CD4-positive, alpha-beta memory T cell (primary cell): ENCODE data around the gene KLHL22. TPM values are rescaled to one million over a fixed set of nuclear protein-coding genes. Genes with fewer than 3 reads are reported as not detected.

Experiments used
- CTCF ChIA-PET: fragments of 350-600 bp; sonication (Branson Sonifier 250); formaldehyde crosslinking; loops from one replicate; lab custom pipeline; 2021; ENCODE audit warnings: inconsistent platforms; ENCODE audit not compliant: partially characterized antibody; lab: Charles Lee
- POLR2A ChIA-PET: fragments of 350-600 bp; sonication (Branson Sonifier 250); formaldehyde crosslinking; loops from one replicate; lab custom pipeline; 2021; ENCODE audit not compliant: partially characterized antibody; lab: Charles Lee
- DNase-seq, 5 donors: peaks; one replicate each; pipeline versions ENCODE4 v3.0.0 to v3.0.0-alpha.2; 2020 to 2022; ENCODE audit warnings: mixed read lengths in 1 of 5
- H3K27ac ChIP-seq: one replicate; pipeline ENCODE4 v1.7.0; 2013; ENCODE audit warnings: low read depth, low read length
- H3K27me3 ChIP-seq: 2 replicates; pipeline ENCODE4 v1.7.0; 2013; ENCODE audit warnings: mild to moderate bottlenecking, low read length, moderate library complexity; ENCODE audit not compliant: insufficient read depth
- H3K36me3 ChIP-seq: 2 replicates; pipeline ENCODE4 v1.7.0; 2013; ENCODE audit warnings: mild to moderate bottlenecking, low read length, moderate library complexity; ENCODE audit not compliant: insufficient read depth
- H3K4me1 ChIP-seq: 2 replicates; pipeline ENCODE4 v1.7.0; 2013; ENCODE audit warnings: mild to moderate bottlenecking, low read length, moderate library complexity; ENCODE audit not compliant: insufficient read depth
- H3K4me3 ChIP-seq, 2 donors: one replicate each; pipeline ENCODE4 v1.7.0; 2013; ENCODE audit warnings: low read length in 2 of 2, mild to moderate bottlenecking in 1 of 2
- H3K9me3 ChIP-seq, 2 donors: one replicate each; pipeline ENCODE4 v1.7.0; 2013; ENCODE audit warnings: low read length in 2 of 2, control low read depth in 1 of 2; ENCODE audit not compliant: control insufficient read depth in 1 of 2
- H3K27ac Mint-ChIP-seq, 7 donors: one replicate each; pipeline ENCODE4 v1.8.0; 2020 to 2021; ENCODE audit warnings: mixed read lengths in 7 of 7, mild to moderate bottlenecking in 6 of 7, inconsistent platforms in 3 of 7, moderate library complexity in 3 of 7
- H3K27me3 Mint-ChIP-seq, 2 donors: one replicate each; pipeline ENCODE4 v1.8.0; 2020 to 2021; ENCODE audit warnings: mixed read lengths in 2 of 2
- H3K36me3 Mint-ChIP-seq, 2 donors: one replicate each; pipeline ENCODE4 v1.8.0; 2020 to 2021; ENCODE audit warnings: mixed read lengths in 2 of 2, inconsistent platforms in 1 of 2, mild to moderate bottlenecking in 1 of 2
- H3K4me1 Mint-ChIP-seq, 4 donors: one replicate each; pipeline ENCODE4 v1.8.0; 2020 to 2021; ENCODE audit warnings: mixed read lengths in 4 of 4, mild to moderate bottlenecking in 1 of 4
- H3K4me3 Mint-ChIP-seq, 8 donors: one replicate each; pipeline ENCODE4 v1.8.0; 2020 to 2021; ENCODE audit warnings: mixed read lengths in 8 of 8, mild to moderate bottlenecking in 7 of 8, moderate library complexity in 6 of 8, inconsistent platforms in 3 of 8
- H3K9me3 Mint-ChIP-seq, 8 donors: one replicate each; pipeline ENCODE4 v1.8.0; 2020 to 2021; ENCODE audit warnings: mixed read lengths in 8 of 8, mild to moderate bottlenecking in 5 of 8, inconsistent platforms in 3 of 8, moderate library complexity in 1 of 8
- intact Hi-C: fragments of 100-400 bp; cut with micrococcal nuclease; formaldehyde crosslinking; loops from one replicate; pipeline ENCODE4 v1.15.1; 2023
- polyA plus RNA-seq, 2 donors: library from polyadenylated mRNA; unstranded; fragments of 300-500 nt; fragmentation: Illumina TruSeq; gene quantifications; one replicate each; pipeline ENCODE4 v1.2.3, GENCODE V29; 2021
- total RNA-seq, 2 experiments: library from RNA; stranded (reverse); gene quantifications; one replicate each; pipeline ENCODE4 v1.2.3, GENCODE V29; 2021

KLHL22 gene
- total and polyA plus RNA-seq, 4 experiments from 2014 or later, result 19.4 to 63.1 (median 42.0) TPM

- ChIA-PET CTCF (interaction anchor here (1.0 to 1.2 kb wide), 4 partner anchors 14 to 119 kb away, joined by 3 to 5 read pairs (median 4); no protein-coding TSS in a partner anchor), POLR2A (interaction anchor here (0.8 to 1.6 kb wide), 4 partner anchors 12 to 29 kb away, joined by 3 to 7 read pairs (median 4); no protein-coding TSS in a partner anchor)
- H3K9me3 Mint-ChIP-seq, result no peaks in the 10 kb centered on the region
- Histone ChIP-seq H3K27me3 (no peaks in the 10 kb centered on the region), H3K9me3 (no peaks in the 10 kb centered on the region), H3K4me1 (peaks cover 24% of the 10 kb centered on the region), H3K4me3 (no peak overlapping the region), H3K36me3 (peaks cover 28% of the 10 kb centered on the region), H3K27ac (no peak overlapping the region)
- intact Hi-C loops, result no loop called here
- H3K4me1 Mint-ChIP-seq, result peaks cover 33 to 50% (median 38%) of the 10 kb centered on the region in 4 donors
- no peak for DNase-seq
- H3K36me3 Mint-ChIP-seq, result peaks cover 32 to 58% of the 10 kb centered on the region in 2 donors
- H3K27me3 Mint-ChIP-seq, result no peaks in the 10 kb centered on the region
- peak overlapping the region in 3 of 7 donors; percentile 53 to 86 (median 68) for H3K27ac Mint-ChIP-seq
- no peak overlapping the region for H3K4me3 Mint-ChIP-seq
Observed at GRCh38 chr22:20537325-20537756, 41.7 kb upstream of the KLHL22 start.

DNA sequence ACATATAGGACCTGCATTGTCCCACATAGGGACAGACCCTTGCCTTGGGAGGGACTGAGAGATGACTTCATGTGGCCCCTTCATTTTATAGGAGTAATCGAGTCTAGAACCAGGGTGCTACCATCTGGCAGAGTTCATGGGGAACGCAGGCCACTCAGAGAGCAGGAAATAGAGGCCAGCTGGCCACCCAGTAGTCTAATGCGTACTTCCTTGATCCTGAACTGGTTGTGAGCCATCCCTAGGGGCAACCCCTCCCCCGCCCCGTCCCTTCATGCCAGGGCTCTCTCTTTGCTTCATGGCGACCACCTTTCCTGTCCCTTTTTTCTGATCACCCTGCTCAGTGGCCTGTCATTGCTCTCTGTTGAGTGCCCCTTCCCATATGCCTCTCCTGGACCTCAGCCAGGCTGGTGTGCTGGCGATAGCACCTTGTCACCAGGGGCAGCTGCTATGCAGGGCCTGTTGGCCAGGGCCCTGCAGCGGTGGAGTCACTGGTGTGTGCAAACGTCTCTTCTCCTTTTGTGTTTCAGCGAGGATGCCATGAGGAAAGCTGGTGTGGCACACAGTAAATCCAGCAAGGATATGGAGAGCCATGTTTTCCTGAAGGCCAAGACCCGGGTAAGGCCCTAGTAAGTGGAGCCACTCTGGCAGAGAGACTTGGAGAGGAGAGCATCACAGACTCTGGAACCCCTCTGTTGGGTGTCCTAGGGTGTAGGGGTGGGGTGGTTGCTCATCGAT is 41.2 kb upstream of the KLHL22 start:
- peaks cover 30% of the 10 kb centered on the region for H3K4me1 ChIP-seq
- H3K4me3 ChIP-seq, result no peak overlapping the region
- ChIA-PET CTCF (interaction anchor here (1.0 kb wide), 1 partner anchor 28 kb away, joined by 3 read pairs; no protein-coding TSS in a partner anchor), POLR2A (interaction anchor here (1.5 kb wide), 1 partner anchor 13 kb away, joined by 4 read pairs; no protein-coding TSS in a partner anchor)
- no peak for DNase-seq
- H3K4me3 Mint-ChIP-seq, result peak overlapping the region in 1 of 8 donors; percentile 25
- H3K36me3 Mint-ChIP-seq, result peaks cover 32 to 59% of the 10 kb centered on the region in 2 donors
- H3K27ac ChIP-seq, result no peak overlapping the region
- H3K27ac Mint-ChIP-seq, result peak overlapping the region in 6 of 7 donors; percentile 29 to 79 (median 70)
- H3K9me3 ChIP-seq, result no peaks in the 10 kb centered on the region
- H3K9me3 Mint-ChIP-seq, result no peaks in the 10 kb centered on the region
- peaks cover 38 to 56% (median 41%) of the 10 kb centered on the region in 4 donors for H3K4me1 Mint-ChIP-seq
- peaks cover 33% of the 10 kb centered on the region for H3K36me3 ChIP-seq
- intact Hi-C loops, result no loop called here
- H3K27me3 ChIP-seq, result no peaks in the 10 kb centered on the region
- no peaks in the 10 kb centered on the region for H3K27me3 Mint-ChIP-seq

GRCh38 chr22:20533879-20534265 is 38.3 kb upstream of the KLHL22 start:
- peaks cover 30 to 55% of the 10 kb centered on the region in 2 donors for H3K36me3 Mint-ChIP-seq
- H3K4me1 Mint-ChIP-seq, result peaks cover 45 to 72% (median 52%) of the 10 kb centered on the region in 4 donors
- no peaks in the 10 kb centered on the region for H3K27me3 ChIP-seq
- ChIA-PET CTCF (interaction anchor here (1.0 to 1.8 kb wide), 3 partner anchors 16 to 37 kb away, joined by 4 to 9 read pairs (median 7); no protein-coding TSS in a partner anchor), POLR2A (interaction anchor here (1.3 to 2.1 kb wide), 4 partner anchors 10 to 34 kb away, joined by 3 to 14 read pairs (median 5); partner anchors contain the start of gene MED15)
- no peak for DNase-seq
- intact Hi-C loops, result no loop called here
- H3K27me3 Mint-ChIP-seq, result no peaks in the 10 kb centered on the region
- peak overlapping the region in 6 of 7 donors; percentile 58 to 94 (median 82) for H3K27ac Mint-ChIP-seq
- peaks cover 49% of the 10 kb centered on the region for H3K36me3 ChIP-seq
- H3K4me3 ChIP-seq, result no peak overlapping the region
- H3K9me3 ChIP-seq, result no peaks in the 10 kb centered on the region
- H3K4me3 Mint-ChIP-seq, result peak overlapping the region in 5 of 8 donors; percentile 17 to 53 (median 49)
- peaks cover 50% of the 10 kb centered on the region for H3K4me1 ChIP-seq
- H3K27ac ChIP-seq, result no peak overlapping the region
- no peaks in the 10 kb centered on the region for H3K9me3 Mint-ChIP-seq

DNA sequence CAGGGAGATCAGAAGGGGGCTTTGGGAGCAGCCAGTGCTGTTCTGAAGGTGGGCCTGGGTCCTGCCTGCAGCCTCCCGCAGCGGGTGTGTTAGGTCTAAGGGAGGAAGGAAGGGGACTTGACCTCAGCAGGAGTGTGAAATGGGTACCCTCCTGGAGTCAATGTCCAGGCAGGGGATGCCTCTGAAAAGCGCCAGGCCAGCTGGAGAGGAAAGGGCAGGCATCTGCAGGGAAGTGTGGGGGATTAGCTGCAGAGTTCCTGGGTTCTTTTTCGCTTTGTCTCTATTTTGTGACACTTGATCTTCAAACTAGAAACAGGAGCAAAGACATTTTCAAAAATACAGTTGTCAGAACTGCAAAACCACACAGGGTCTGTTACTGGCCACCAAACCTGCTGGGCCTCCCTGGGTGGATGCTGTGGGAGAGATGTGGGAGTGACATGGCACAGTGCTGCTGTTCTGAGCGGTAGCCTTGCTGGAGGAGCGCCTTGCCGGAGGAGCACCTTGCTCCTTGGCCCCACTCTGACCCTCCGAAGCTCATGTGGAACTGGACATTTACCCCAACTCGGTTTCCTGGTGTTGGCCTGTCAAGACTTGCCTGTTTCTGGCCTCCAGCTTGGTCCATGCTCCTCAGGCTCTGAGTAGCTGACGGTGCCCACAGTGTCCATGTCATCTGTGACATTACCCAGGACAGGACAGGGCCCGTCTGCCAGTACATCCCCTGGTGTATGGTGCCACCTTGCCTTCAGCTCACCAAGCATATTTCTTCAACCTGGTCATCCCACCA is 37.7 kb upstream of the KLHL22 start:
- H3K27me3 Mint-ChIP-seq, result no peaks in the 10 kb centered on the region
- H3K4me3 Mint-ChIP-seq, result peak overlapping the region in 6 of 8 donors; percentile 2 to 55 (median 32)
- Histone ChIP-seq H3K36me3 (peaks cover 55% of the 10 kb centered on the region), H3K4me3 (no peak overlapping the region), H3K9me3 (no peaks in the 10 kb centered on the region), H3K4me1 (peaks cover 55% of the 10 kb centered on the region), H3K27ac (peak overlapping the region; percentile 33), H3K27me3 (no peaks in the 10 kb centered on the region)
- peaks cover 24 to 55% of the 10 kb centered on the region in 2 donors for H3K36me3 Mint-ChIP-seq
- peaks cover 45 to 78% (median 52%) of the 10 kb centered on the region in 4 donors for H3K4me1 Mint-ChIP-seq
- intact Hi-C loops, result no loop called here
- DNase-seq, result no peak
- ChIA-PET POLR2A (interaction anchor here (1.1 to 2.1 kb wide), 7 partner anchors 11 to 34 kb away, joined by 3 to 14 read pairs (median 4); partner anchors contain the start of gene MED15), CTCF (interaction anchor here (1.0 to 1.8 kb wide), 4 partner anchors 16 to 38 kb away, joined by 4 to 9 read pairs (median 6); partner anchors contain the start of gene MED15)
- H3K9me3 Mint-ChIP-seq, result no peaks in the 10 kb centered on the region
- peak overlapping the region; percentile 1 to 88 (median 80) for H3K27ac Mint-ChIP-seq

- no peaks in the 10 kb centered on the region for H3K27me3 Mint-ChIP-seq
- POLR2A ChIA-PET, result interaction anchor here (1.1 to 2.1 kb wide), 5 partner anchors 17 to 35 kb away, joined by 3 to 14 read pairs (median 4); no protein-coding TSS in a partner anchor
- Histone ChIP-seq H3K27ac (no peak overlapping the region), H3K27me3 (no peaks in the 10 kb centered on the region), H3K4me1 (peaks cover 59% of the 10 kb centered on the region), H3K4me3 (no peak overlapping the region), H3K9me3 (no peaks in the 10 kb centered on the region), H3K36me3 (peaks cover 57% of the 10 kb centered on the region)
- no peak for DNase-seq
- intact Hi-C loops, result no loop called here
- H3K4me1 Mint-ChIP-seq, result peaks cover 47 to 79% (median 56%) of the 10 kb centered on the region in 4 donors
- peak overlapping the region in 6 of 8 donors; percentile 2 to 78 (median 44) for H3K4me3 Mint-ChIP-seq
- CTCF ChIA-PET, result interaction anchor here (1.0 to 1.8 kb wide), 2 partner anchors 25 to 39 kb away, joined by 4 to 7 read pairs; partner anchors contain the start of gene MED15
- no peaks in the 10 kb centered on the region for H3K9me3 Mint-ChIP-seq
- peaks cover 24 to 54% of the 10 kb centered on the region in 2 donors for H3K36me3 Mint-ChIP-seq
- peak overlapping the region; percentile 41 to 90 (median 83) for H3K27ac Mint-ChIP-seq
Observed at GRCh38 chr22:20532256-20532993, 36.8 kb upstream of the KLHL22 start.
